Measurements from ENCODE around the gene MRPL48. TPM values are rescaled to one million over a fixed set of nuclear protein-coding genes. Genes with fewer than 3 reads are reported as not detected.

The MRPL48 gene
- total and polyA plus RNA-seq, 7 donors, result 23.8 to 35.2 (median 26.4) TPM

- Histone ChIP-seq H3K9me3 (no peaks in the 10 kb centered on the region), H3K4me1 (peaks cover 5% of the 10 kb centered on the region), H3K36me3 (ENCODE audit: insufficient read depth in 1 of 2, low read depth in 1 of 2) (peaks cover 0 to 53% of the 10 kb centered on the region in 2 donors), H3K27ac (no peak overlapping the region), H3K27me3 (ENCODE audit: insufficient read depth in 3 of 3, low read length in 2 of 3) (no peaks in the 10 kb centered on the region), H3K4me3 (no peak overlapping the region)
- intact Hi-C loops (cut with DNase I), result no loop called here
- ATAC-seq (peak in 2 of 4 donors; percentile 13 to 27), DNase-seq (no peak)
- 74 to 90% (median 88%) methylated on average over 5 of the region's 5 CpGs for WGBS, 3 donors
- TF ChIP-seq, protein P1, sequence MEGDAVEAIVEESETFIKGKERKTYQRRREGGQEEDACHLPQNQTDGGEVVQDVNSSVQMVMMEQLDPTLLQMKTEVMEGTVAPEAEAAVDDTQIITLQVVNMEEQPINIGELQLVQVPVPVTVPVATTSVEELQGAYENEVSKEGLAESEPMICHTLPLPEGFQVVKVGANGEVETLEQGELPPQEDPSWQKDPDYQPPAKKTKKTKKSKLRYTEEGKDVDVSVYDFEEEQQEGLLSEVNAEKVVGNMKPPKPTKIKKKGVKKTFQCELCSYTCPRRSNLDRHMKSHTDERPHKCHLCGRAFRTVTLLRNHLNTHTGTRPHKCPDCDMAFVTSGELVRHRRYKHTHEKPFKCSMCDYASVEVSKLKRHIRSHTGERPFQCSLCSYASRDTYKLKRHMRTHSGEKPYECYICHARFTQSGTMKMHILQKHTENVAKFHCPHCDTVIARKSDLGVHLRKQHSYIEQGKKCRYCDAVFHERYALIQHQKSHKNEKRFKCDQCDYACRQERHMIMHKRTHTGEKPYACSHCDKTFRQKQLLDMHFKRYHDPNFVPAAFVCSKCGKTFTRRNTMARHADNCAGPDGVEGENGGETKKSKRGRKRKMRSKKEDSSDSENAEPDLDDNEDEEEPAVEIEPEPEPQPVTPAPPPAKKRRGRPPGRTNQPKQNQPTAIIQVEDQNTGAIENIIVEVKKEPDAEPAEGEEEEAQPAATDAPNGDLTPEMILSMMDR (IDR thresholded peaks at IDR 0.05), result no peak
Observed at GRCh38 chr11:73866095-73866579, 78.5 kb downstream of the MRPL48 start.

GRCh38 chr11:73866586-73866996, 78.9 kb downstream of the MRPL48 start:
- TF ChIP-seq, protein P1 (IDR thresholded peaks at IDR 0.05), result no peak
- no peak overlapping the region for H3K4me3 ChIP-seq
- H3K27me3 ChIP-seq (ENCODE audit: insufficient read depth in 3 of 3, low read length in 2 of 3), result no peaks in the 10 kb centered on the region
- DNase-seq, result no peak
- H3K36me3 ChIP-seq (ENCODE audit: insufficient read depth in 1 of 2, low read depth in 1 of 2), result peaks cover 0 to 53% of the 10 kb centered on the region in 2 donors
- intact Hi-C loops (cut with DNase I), result no loop called here
- no peaks in the 10 kb centered on the region for H3K9me3 ChIP-seq
- ATAC-seq, result peak; percentile 76 to 88 (median 81)
- H3K4me1 ChIP-seq, result peaks cover 5% of the 10 kb centered on the region
- 46 to 57% (median 50%) methylated on average over 2 of the region's 2 CpGs for WGBS, 3 donors
- peak overlapping the region; percentile 52 for H3K27ac ChIP-seq

- WGBS, 3 donors, result 24 to 56% (median 26%) methylated on average over 1 of the region's 1 CpG
- intact Hi-C loops (cut with DNase I), result no loop called here
Observed at GRCh38 chr11:73869332-73869949, 81.8 kb downstream of the MRPL48 start.

DNA sequence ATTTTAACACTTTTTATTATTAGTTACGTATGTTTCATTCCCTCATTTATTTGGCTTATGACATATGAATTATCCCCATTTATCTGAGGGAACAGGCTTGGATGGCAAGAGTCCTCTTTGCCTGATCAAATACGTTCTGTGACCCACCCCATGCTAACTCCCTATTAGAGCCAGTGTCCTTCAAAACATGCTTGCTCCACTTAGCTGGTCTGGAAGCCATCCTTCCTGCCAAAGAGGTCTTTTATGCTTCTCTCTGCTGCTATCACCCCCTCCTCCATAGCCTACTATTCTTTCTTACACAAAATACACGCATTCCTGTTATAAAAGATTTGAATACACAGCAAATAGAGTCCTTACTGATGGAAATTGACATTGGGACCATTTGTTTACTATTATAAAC, 82.6 kb downstream of the MRPL48 start:
- ATAC-seq, result no peak
- Histone ChIP-seq H3K9me3 (no peaks in the 10 kb centered on the region), H3K4me3 (no peak overlapping the region), H3K27me3 (ENCODE audit: insufficient read depth in 3 of 3, low read length in 2 of 3) (no peaks in the 10 kb centered on the region), H3K4me1 (peaks cover 10% of the 10 kb centered on the region), H3K36me3 (ENCODE audit: insufficient read depth in 1 of 2, low read depth in 1 of 2) (peaks cover 10 to 58% of the 10 kb centered on the region in 2 donors), H3K27ac (no peak overlapping the region)
- no peak for DNase-seq
- intact Hi-C loops (cut with DNase I), result no loop called here
- 88 to 89% (median 88%) methylated on average over 3 of the region's 3 CpGs for WGBS, 3 donors
- TF ChIP-seq, protein P1 (IDR thresholded peaks at IDR 0.05), result no peak

More at GRCh38 chr11:73869332-73869949, 81.8 kb downstream of the MRPL48 start:
- H3K27me3 ChIP-seq (ENCODE audit: insufficient read depth in 3 of 3, low read length in 2 of 3), result no peaks in the 10 kb centered on the region
- H3K4me1 ChIP-seq, result peaks cover 5% of the 10 kb centered on the region
- H3K36me3 ChIP-seq (ENCODE audit: insufficient read depth in 1 of 2, low read depth in 1 of 2), result peaks cover 6 to 58% of the 10 kb centered on the region in 2 donors
- TF ChIP-seq, protein P1 (IDR thresholded peaks at IDR 0.05), result no peak
- no peak for DNase-seq
- H3K27ac ChIP-seq, result no peak overlapping the region
- no peaks in the 10 kb centered on the region for H3K9me3 ChIP-seq
- H3K4me3 ChIP-seq, result no peak overlapping the region
- ATAC-seq, result peak in 2 of 4 donors; percentile 34 to 44
